Hematopoietic multipotent progenitor cell treated with erythropoietin and hydrocortisone succinate and interleukin-3 and kit ligand, for 4 days (in vitro differentiated cells): ENCODE data around the gene PTEN.
A peak's percentile ranks its signal among the peaks of the same experiment; 100 is the strongest.
"Not testable (repeated sequence)": the region's sequence is repeated elsewhere in the genome, so short reads cannot be mapped to it uniquely, and the experiment has no call there.

Experiments used
- DNase-seq: peaks from one replicate; pipeline ENCODE4 v3.0.0-alpha.2; 2015

PTEN gene

DNA sequence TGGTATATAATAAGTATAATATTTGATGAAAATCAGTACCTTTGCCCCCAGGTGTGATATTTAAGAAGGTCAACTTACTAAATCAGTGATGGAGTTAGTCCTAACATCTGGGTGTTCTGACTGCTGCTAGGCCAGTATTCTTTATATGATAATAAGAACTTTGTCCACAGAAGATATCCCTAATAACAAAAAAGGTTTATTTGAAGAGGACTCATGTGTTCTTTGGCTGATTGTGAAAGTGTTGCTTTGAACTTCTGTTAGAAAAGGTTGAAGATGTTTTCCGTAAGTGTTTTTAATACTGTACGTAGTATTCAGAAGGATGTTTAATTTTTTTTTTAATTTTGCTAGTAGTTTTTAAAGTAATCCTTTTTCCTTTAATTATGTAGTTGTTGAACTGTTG lies 10.2 kb downstream of the PTEN start:
- DNase-seq: no peak

DNA sequence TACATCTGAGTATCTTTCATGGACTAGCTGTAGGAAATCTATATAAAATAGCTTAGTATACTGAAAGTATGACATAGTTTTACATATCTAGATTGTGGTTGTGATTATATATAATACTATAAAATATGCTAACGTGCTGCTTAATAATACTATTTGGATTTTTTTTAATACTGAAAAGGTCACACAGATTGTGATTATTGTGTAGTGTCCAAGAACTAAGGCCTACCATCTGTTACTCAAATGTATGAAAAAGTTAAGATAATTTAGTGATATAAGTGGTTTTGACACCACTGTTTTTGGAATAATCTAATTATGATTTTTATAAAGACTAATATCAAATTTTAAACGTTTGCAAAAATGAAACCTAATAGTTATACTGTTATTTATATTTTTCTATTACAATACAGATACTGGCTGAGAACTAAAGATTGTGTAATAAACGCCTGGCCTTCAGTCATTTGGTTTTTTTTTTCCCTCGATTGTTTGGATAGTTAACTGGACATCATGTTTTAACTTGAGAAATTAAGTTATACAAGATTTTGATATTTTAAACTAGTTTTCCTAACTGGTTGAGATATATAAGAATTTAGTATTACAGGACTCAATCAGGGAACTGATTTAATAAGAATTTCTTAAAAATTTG lies 12.6 kb downstream of the PTEN start:
- DNase-seq: no peak

DNA sequence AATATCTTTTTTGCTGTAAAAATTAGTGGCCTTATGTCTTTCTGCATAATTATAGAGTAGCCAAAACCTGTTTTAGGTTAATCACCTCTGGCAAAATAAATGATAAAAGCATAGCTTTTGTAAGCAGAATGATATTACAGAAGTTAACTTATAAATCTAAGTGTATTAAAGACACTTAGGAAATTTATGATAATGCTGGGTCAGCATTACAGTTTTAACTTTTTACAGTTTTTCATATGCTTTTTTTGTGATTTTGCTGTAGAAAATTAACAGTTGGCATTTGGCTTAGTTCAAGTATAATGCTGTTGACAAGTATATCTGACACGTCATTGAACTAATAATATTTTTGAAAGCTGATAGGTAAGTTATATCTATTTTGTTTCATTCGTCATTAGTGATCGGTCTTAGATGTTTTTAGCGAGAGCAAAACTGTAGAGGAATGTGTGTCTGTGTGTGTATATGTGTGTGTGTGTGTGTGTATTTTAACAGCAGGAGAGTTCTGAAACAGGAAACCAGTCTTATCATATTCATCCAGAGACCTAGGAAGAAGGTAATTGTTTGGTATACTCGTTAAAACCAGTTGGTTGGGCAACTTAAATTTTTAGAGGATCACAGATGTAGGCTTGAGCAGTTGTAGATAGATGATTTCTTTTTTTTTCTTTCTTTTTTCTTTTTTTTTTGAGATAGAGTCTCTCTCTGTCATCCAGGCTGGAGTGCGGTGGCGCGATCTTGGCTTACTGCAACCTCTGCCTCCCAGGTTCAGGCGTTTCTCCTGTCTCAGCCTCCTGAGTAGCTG lies 15.4 kb downstream of the PTEN start:
- DNase-seq: peak; percentile 94

DNA sequence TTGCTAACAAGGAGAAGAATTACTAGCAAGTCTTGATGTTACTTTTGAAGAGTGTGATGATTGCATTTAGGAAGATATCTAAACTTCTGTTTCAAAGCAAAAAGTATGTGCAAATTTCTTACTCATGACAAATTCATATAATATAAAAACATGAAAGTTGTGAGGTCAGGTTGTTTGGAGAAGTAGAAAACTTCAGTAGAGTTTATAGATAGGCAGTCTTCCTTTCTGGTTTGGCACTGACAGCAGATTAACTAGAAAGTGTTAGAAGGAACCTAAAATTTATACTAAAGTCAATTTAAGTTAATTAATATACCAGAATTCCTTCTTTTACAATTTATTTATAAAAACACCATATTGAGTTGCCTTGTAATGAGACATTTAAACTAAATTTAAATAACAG lies 16.9 kb downstream of the PTEN start:
- DNase-seq: peak; percentile 53

DNA sequence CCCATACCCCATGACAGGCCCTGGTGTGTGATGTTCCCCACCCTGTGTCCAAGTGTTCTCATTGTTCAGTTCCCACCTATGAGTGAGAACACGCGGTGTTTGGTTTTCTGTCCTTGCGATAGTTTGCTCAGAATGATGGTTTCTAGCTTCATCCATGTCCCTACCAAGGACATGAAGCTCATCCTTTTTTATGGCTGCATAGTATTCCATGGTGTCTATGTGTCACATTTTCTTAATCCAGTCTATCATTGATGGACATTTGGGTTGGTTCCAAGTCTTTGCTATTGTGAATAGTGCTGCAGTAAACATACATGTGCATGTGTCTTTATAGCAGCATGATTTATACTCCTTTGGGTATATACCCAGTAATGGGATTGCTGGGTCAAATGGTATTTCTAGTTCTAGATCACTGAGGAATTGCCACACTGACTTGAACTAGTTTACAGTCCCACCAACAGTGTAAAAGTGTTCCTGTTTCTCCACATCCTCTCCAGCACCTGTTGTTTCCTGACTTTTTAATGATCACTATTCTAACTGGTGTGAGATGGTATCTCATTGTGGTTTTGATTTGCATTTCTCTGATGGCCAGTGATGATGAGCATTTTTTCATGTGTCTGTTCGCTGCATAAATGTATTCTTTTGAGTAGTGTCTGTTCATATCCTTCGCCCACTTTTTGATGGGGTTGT lies 18.1 kb downstream of the PTEN start:
- DNase-seq: not testable (repeated sequence)

DNA sequence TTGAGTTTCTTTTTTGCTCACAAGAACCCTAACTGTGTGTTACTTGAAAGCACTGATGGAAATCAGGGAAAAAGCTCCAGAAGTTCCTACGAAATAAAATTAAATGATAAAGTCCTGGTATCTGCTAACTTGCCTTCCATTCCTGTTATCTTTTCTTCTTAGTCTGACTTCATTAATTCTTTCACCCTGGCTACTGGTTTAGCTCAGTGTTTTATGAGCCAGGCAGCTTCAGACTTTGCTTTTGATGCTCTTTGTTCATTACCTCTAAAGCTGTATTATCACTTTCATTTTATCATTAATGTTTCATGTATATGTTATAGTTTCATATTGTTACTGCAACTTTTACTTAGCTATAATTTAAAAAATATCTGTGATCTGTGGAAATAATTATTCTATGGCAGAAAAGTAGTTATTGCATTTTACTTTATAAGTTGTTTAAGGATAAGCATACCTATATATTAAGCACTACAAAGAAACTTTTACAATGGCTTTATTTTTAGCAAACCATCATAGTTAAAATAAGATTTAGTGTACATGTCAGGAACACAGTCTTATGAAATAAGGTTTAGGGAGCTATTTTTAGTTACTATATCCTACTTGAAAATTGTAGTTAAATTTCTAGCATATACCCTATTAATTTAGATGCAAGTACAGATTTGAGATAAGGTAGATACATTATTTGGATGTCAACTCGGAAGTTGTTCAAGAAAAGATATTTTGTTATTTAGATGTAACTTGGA lies 19.3 kb downstream of the PTEN start:
- DNase-seq: no peak

DNA sequence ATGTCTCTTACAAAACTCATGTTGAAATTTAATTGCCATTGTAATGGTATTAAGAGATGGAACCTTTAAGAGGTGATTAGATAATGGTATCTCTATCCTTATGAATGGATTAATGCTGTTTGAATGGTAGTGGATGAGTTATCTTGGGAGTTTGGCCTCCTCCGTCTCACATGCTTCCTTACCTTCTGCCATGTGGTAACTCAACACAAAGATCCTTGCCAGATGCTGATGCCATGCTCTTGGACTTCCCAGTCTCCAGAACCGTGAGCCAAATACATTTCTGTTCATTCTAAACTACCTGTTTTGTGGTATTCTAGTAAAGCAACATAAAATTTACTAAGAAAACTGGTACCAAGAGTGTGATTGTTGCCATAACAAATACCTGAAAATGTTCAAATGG lies 23.2 kb downstream of the PTEN start:
- no peak for DNase-seq

DNA sequence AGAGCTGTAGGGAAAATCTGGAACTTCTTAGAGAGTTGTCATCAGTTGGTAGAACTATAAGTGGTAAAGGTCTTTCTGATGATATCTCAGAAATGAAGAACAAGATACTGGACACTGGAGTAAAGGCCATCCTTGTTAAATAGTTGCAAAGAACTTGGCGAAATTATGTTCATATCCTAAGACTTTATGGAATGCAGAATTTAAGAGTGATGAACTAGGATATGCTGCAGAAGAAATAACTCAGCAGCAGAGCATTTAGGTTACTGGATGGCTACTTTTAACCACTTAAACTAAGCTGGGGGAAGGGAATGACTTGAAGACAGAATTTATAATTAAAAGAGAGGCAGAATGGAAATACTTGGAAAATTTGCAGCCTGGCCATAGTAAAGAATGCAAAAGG lies 23.7 kb downstream of the PTEN start:
- no peak for DNase-seq

DNA sequence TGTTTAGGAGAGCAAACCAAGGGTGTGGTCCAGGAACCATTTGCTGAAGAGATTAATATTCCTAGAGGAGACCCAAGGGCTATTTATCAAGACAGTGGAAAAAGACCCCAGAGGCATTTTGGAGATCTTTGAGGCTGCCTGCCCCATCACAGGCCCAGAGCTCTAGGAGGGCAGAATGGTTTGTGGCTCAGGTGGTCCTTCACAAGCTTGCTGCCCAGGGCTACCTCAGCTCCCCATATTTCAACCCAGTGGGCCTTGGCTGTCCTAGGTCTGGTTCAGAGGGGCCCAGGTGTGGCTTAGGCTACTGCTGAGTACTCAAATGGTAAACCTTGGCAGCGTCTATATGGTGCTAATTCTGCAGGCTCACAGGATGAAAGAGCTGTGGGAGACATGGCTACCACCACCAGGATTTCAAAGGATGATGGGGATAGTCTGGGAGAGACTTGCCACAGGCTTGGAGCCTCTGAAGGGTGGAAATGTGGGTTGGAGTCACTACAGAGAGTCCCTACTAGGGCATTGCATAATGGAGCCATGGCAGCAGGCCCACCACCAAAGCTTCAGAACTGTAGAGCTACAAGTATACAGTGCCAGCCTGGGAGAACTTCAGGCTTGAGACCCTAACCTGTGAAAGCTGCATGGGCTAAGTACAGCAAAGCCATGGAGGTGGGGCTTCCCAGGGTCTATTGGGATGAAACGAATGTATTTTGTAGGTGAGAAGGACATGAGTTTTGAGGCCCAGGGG lies 24.3 kb downstream of the PTEN start:
- no peak for DNase-seq

DNA sequence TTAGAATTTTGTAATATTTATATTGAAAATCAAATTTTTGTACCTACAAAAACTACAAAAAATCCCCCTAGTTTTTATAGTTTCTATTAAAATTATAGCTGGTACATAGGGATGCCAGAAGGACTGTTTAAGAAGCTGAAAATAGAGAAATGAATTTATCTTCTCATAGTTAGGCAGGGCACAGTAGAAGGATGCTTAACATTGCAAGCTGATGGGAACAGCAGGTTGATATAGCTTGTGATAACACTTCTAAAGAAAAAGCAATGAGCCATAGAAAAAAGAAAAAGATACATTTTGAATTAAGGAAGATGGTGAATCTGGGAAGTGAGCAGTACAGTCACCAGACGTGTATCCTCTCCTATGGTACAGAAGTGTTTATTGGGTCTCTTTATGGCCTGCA lies 32.0 kb downstream of the PTEN start:
- DNase-seq: no peak

DNA sequence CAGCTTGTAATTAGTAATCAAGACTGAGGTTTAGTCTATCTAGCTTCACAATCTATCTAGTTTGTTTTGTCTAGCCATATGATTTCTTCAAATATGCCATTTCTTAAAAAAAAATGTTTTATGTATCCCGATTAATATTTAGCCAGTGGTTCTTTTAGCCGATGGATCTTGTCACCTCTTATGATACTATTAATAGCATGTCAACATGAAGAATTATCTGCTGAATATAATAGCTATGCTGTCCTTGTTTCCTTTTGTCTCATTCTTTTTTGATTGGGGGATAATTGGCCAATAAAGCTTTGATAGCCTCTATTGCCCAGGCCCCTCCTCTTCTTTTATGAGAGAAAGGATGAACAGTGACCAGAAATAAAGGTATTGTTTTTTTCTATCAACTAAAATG lies 32.8 kb downstream of the PTEN start:
- DNase-seq: no peak

DNA sequence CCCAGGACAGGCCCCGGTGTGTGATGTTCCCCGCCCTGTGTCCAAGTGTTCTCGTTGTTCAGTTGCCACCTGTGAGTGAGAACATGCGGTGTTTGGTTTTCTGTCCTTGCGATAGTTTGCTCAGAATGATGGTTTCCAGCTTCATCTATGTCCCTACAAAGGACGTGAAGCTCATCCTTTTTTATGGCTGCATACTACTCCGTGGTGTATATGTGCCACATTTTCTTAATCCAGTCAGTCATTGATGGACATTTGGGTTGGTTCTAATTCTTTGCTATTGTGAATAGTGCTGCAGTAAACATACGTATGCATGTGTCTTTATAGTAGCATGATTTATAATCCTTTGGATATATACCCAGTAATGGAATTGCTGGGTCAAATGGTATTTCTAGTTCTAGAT lies 34.5 kb downstream of the PTEN start:
- DNase-seq: not testable (repeated sequence)

DNA sequence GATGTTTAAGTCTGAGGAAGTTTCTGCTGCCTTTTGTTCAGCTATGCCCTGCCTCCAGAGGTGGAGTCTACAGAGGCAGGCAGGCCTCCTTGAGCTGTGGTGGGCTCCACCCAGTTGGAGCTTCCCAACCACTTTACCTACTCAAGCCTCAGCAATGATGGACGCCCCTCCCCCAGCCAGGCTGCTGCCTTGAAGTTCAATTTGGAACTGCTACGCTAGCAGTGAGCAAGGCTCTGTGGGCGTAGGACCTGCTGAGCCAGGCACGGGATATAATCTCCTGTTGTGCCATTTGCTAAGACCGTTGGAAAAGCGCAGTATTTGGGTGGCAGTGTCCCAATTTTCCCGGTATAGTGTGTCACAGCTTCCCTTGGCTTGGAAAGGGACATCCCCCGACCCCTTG lies 40.0 kb downstream of the PTEN start:
- DNase-seq: not testable (repeated sequence)

DNA sequence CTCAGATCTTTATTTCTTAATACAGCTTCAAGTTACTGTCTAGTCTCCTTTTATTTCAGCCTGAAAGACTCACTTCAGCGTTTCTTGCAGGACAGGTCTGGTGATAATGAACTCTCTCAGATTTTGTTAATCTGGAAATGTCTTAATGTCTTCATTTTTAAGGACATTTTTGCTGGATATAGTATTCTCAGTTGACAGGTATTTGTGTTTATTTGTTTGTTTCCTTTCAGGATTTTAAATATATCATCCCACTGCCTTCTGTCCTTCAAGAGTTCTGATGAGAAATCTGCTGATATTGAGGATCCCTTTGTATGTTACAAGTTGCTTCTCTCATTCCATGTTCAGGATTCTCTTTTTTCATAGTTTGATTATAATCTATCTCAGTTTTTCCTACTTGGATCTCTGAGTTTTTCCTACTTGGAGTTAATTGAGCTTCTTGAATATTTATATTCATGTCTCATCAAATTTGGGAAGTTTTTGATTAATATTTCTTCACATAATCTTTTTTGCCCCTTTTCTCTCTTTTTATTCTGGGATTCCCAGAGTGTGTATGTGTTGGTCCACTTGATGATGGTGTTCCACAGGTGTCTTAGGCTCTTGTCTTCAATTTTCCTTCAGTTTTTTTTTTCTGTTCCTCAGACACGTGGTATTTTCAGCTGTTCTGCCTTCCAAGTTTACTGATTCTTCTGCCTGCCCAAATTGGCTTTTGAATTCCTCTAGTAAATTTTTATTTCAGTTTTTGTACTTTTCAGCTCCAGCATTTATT lies 49.9 kb downstream of the PTEN start:
- DNase-seq: peak; percentile 29

DNA sequence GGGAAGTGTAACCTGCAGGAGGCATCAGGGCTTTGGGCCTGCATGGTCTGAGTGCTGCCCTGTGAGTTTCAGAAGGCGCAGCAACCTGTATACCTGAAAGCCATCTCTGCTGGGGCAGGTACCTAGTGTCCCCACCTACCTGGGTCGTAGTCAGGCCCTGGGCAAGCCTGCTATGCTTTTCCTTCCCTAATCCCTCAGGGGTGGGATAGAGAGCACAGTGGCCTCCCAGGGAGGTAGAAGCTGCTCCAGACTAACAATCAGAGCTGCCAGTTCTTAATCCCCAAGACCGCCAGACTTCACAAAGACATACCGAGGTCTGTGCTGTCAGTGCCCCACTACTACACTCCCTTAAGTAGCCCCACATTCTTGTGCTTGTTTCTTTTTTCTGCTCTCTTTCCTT lies 52.0 kb downstream of the PTEN start:
- DNase-seq: no peak

DNA sequence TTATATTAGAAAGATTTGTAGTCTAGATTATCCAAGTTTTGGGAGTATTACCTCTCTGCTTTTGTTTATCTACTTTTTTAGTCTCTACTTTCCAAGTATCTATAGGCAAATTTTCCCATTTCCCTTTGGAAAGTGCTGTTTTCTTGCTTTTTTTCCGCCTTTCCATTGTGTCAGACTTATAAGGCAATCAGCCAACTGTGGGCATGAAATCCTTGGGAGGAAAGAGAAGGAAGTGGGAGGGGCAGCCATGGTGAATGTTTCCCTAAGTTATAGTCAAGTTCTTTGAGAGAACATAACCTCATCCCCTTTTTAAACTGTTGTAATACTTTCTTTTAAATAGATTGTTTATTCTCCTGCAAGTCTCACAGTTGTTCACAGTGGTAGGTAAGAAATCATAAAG lies 52.6 kb downstream of the PTEN start:
- no peak for DNase-seq

DNA sequence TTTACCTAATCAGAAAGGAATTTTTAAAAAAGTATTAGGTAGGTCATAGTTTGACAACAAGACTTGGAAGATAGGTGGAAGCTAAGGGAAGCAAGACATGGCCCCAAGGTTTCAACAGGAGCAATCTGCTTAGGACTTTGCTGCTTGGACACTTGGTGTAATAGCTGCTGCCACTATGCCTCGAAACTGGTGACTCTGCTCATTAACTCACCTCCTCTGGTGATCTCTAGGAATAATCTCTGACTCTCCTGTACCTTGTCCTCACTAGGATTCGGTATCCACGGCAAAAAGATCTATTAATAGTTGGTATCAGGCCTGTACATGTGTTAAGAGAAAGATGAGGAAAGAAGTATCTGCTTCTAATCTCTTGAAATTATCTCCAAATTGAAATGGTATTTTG lies 53.1 kb downstream of the PTEN start:
- no peak for DNase-seq

DNA sequence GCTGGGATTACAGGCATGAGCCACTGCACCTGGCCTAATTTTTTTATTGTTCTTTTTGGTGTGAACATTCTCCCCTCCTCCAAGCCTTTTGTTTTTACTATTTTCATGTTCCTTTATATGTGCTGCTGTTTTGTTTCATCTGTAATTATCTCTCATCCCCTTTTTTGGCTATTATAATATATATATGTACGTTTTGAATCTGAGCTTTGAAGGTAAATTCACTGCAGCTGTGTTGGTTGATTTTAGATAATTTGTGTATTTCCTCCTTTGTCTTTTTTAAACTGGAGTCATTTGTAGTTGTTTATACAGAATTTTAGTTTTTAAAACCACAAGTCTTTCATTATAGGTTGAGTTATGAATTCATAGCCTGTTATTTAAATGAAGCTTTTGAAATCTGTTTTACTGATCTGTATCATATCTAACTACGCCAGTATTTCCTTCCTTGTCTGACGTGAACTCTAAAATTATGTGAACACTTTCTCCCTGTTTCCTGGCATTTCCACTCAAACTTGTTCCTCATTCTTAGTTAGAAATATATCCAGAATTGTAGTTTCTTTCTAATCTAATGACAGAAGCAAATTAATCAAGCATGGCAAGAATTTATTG lies 54.9 kb downstream of the PTEN start:
- peak; percentile 74 for DNase-seq

DNA sequence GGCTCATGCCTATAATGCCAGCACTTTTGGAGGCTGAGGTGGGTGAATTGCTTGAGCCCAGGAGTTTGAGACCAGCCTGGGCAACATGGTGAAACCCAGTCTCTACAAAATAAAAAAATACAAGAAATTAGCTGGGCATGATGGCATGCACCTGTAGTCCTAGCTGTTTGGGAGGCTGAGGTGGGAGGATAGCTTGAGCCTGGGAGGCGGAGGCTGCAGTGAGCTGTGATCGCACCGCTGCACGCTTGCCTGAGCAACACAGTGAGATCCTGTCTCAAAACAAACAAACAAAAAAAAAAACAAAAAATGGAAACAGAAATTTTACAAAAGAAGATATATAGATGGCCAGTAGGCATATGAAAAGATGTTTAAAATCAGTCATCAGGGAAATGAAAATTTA lies 57.1 kb downstream of the PTEN start:
- DNase-seq: no peak

DNA sequence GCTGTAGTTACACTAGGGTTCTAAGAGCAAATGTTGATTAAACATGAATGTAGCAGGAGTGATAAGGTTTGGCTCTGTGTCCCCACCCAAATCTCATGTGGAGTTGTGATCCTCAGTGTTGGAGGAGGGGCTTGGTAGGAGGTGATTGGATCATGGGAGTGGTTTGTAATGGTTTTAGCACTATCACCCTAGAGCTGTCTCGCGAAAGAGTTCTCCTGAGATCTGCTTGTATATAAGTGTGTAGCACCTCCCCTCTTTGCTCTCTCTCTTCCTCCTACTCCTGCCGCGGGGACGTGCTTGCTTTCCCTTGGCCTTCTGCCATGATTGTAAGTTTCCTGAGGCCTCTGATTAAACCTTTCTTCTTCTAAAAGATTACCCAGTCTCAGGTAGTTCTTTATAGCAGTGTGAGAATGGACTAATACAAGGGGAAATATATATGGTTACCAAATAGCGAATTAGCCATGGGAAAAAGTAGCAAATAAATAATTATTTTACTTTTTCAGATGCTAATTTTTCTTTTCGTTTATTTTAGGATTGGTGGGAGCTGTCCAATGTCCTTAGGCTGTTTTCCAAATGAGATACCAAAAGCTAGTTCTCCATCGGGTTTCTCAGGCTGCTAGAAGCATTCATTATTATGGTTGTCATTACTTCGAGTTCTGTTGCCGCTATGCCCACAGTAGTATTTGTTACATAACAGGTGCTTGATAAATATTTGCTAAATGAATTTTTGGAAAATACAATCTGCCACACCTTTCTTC lies 58.7 kb downstream of the PTEN start:
- DNase-seq: peak; percentile 42

DNA sequence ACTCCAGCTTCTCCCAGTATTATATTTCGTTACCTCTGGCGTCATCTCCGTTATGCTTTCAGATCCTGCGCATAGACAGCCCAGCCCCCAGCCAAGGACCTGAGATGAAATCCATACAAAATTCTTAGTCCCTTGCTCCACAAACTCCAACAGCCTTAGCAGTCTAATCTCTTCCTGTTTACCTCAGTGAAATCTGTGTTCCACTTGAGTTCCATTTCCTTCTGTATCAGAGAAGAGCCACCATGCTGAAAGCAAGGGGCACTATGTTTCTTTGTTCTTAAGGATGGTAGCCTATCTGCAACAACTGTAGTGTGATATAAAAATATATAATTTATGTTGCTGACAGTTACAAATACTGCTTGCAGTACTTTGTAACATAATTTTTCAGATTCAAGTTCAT lies 59.8 kb downstream of the PTEN start:
- no peak for DNase-seq
